ENCODE measurements around the gene PAK2. TPM values are rescaled to one million over a fixed set of nuclear protein-coding genes. Genes with fewer than 3 reads are reported as not detected.
"Not testable (repeated sequence)": the region's sequence is repeated elsewhere in the genome, so short reads cannot be mapped to it uniquely, and the experiment has no call there.

PAK2 gene
- total RNA-seq, 1 donor from 2014 or later = 41.3 TPM

DNA sequence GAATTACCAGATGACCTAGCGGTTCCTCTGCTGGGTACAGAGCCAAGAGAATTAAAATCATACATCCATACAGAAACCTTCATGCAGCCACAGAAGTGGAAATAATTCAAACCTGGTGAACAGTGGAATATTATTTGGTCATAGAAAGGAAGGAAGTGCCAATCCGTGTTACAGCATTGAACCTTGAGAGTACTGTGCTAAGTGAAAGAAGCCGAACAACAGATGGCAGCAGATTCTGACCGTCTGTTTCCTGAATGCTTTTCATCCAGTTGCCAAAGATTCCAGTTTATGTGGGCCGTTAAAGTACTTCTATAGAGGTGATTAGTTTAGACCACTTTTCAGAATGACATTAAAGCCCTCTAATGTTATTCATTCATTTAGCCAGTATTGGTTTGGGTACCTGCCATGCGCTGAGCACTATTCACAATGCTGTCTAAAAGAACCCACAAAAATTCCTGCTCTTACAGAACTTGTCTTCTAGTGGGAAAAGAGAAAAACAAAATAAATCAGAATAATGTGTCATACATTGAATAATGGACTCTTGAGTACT, 82.2 kb downstream of the PAK2 start:
- H3K9me3 ChIP-seq = no peaks in the 10 kb centered on the region
- peaks cover 0 to 87% of the 10 kb centered on the region in 2 donors for H3K36me3 ChIP-seq
- TF ChIP-seq POLR2AphosphoS5 (IDR thresholded peaks at IDR 0.05; ENCODE audit: insufficient read depth in 1 of 2, low read depth in 1 of 2) (no peak), POLR2A (IDR thresholded peaks at IDR 0.05) (no peak)
- TF ChIP-seq, protein P1, sequence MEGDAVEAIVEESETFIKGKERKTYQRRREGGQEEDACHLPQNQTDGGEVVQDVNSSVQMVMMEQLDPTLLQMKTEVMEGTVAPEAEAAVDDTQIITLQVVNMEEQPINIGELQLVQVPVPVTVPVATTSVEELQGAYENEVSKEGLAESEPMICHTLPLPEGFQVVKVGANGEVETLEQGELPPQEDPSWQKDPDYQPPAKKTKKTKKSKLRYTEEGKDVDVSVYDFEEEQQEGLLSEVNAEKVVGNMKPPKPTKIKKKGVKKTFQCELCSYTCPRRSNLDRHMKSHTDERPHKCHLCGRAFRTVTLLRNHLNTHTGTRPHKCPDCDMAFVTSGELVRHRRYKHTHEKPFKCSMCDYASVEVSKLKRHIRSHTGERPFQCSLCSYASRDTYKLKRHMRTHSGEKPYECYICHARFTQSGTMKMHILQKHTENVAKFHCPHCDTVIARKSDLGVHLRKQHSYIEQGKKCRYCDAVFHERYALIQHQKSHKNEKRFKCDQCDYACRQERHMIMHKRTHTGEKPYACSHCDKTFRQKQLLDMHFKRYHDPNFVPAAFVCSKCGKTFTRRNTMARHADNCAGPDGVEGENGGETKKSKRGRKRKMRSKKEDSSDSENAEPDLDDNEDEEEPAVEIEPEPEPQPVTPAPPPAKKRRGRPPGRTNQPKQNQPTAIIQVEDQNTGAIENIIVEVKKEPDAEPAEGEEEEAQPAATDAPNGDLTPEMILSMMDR (IDR thresholded peaks at IDR 0.05) = no peak
- no peak overlapping the region for H3K4me3 ChIP-seq
- no peak for DNase-seq (ENCODE audit: extremely low spot score in 2 of 2)
- H3K4me1 ChIP-seq = no peaks in the 10 kb centered on the region
- intact Hi-C loops (cut with DNase I) = no loop called here
- H3K27me3 ChIP-seq = no peaks in the 10 kb centered on the region
- no peak overlapping the region for H3K27ac ChIP-seq

DNA sequence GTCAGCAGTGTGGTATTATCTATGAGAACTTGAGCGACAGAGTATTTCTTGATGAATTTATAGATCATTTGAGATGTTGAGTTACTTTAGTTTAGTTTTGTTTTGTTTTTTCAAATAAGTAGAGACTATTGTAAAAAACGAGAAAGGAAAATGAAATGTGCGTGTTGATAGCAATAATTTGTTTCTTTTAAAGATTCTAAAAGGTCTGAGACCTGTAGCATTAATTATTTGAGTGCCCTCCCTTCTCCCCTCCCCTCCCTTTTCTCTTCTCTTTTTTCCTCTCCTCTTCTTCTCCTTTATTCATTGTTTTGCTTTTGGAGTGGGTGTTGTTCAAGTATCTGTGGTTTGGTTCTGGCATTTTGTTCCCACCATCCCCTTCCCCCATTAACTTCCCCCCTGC, 90.0 kb downstream of the PAK2 start:
- not testable (repeated sequence) for H3K4me3 ChIP-seq; H3K9me3 ChIP-seq; H3K4me1 ChIP-seq; H3K27ac ChIP-seq; H3K27me3 ChIP-seq; DNase-seq (ENCODE audit: extremely low spot score in 2 of 2)
- H3K36me3 ChIP-seq = peaks cover 0 to 34% of the 10 kb centered on the region in 2 donors
- intact Hi-C loops (cut with DNase I) = loop anchor here (10.0 kb wide), 1 partner anchor 135 kb away; the partner anchor contains the start of gene PIGZ

DNA sequence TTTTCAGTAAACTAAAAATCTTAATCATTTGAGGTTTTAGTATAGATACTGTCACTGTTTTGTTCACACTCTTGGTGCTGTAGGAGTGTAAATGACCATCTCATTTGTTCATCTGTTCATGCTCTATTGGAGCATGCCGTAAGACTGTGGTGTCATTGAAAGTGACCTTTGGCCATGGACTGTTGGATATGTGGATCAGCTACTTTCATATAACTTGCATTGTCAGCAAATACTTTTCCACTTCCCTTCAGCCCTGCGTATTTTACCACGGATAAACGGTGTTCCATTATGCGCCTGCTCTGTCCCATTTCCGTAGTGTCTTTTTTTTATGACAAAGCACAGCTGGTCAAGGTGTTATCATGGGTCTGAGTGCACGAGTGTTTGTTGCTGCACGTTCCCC, 95.4 kb downstream of the PAK2 start:
- no peak overlapping the region for H3K4me3 ChIP-seq
- H3K27me3 ChIP-seq = no peaks in the 10 kb centered on the region
- DNase-seq (ENCODE audit: extremely low spot score in 2 of 2) = no peak
- H3K27ac ChIP-seq = no peak overlapping the region
- no peaks in the 10 kb centered on the region for H3K9me3 ChIP-seq
- no peaks in the 10 kb centered on the region for H3K4me1 ChIP-seq
- TF ChIP-seq, protein P1 (IDR thresholded peaks at IDR 0.05) = no peak
- TF ChIP-seq POLR2AphosphoS5 (IDR thresholded peaks at IDR 0.05; ENCODE audit: insufficient read depth in 1 of 2, low read depth in 1 of 2) = no peak
- no peak for TF ChIP-seq POLR2A (IDR thresholded peaks at IDR 0.05)
- no peaks in the 10 kb centered on the region for H3K36me3 ChIP-seq
- intact Hi-C loops (cut with DNase I) = loop anchor here (10.0 kb wide), 1 partner anchor 130 kb away; the partner anchor contains the start of gene PIGZ

DNA sequence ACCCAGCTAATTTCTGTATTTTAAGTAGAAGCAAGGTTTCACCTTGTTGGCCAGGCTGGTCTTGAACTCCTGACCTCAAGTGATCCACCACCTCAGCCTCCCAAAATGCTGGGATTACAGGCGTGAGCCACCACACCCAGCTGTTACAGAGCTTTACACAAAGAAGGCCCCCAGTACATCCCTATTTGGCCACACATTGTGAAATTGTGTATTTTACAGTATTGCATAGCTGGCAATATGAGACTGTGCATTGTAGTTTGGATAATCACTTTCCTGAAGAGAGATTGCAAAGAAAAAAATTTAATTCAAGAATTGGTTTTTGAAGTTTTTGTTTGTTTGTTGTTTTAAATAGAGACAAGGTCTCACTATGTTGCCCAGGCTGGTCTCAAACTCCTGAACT, 97.0 kb downstream of the PAK2 start:
- not testable (repeated sequence) for H3K9me3 ChIP-seq; H3K36me3 ChIP-seq; H3K27me3 ChIP-seq; H3K4me1 ChIP-seq; H3K27ac ChIP-seq; DNase-seq (ENCODE audit: extremely low spot score in 2 of 2); H3K4me3 ChIP-seq
- intact Hi-C loops (cut with DNase I) = loop anchor here (10.0 kb wide), 1 partner anchor 128 kb away; the partner anchor contains the start of gene PIGZ

DNA sequence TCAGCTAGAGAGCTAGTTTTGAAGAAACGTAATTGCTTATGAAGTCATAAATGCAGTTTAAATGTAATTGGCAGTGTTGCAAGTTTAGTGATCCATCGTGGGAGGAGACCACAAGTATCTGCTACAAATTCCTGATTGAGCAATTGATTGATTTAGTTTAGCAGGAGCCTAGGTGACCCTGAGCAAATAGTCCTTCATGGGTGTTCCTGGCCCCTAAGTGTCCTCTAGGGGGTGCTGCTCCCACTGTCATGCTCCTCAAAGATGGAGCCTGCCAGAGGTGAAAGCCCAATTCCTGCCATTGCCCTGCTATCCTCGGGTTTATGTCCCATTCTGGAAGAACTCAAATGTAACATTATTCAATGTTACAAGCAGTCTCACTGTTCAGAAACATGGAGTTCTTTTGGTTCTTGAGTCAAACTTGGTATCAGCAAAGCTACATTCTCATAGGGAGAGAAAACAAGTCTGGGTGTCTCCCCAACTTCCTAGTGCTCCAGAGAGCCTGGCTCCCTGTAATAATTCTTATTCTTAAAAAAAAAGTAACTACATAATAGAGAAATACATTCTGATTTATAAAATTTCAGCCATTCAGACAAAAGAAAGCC, 98.3 kb downstream of the PAK2 start:
- no peaks in the 10 kb centered on the region for H3K36me3 ChIP-seq
- intact Hi-C loops (cut with DNase I) = loop anchor here (10.0 kb wide), 1 partner anchor 127 kb away; the partner anchor contains the start of gene PIGZ
- H3K4me1 ChIP-seq = no peaks in the 10 kb centered on the region
- H3K27me3 ChIP-seq = no peaks in the 10 kb centered on the region
- H3K9me3 ChIP-seq = no peaks in the 10 kb centered on the region
- TF ChIP-seq POLR2AphosphoS5 (IDR thresholded peaks at IDR 0.05; ENCODE audit: insufficient read depth in 1 of 2, low read depth in 1 of 2) (no peak), POLR2A (IDR thresholded peaks at IDR 0.05) (no peak)
- TF ChIP-seq, protein P1 (IDR thresholded peaks at IDR 0.05) = peak; percentile 25 to 54 (median 41)
- no peak overlapping the region for H3K4me3 ChIP-seq
- no peak for DNase-seq (ENCODE audit: extremely low spot score in 2 of 2)
- no peak overlapping the region for H3K27ac ChIP-seq

DNA sequence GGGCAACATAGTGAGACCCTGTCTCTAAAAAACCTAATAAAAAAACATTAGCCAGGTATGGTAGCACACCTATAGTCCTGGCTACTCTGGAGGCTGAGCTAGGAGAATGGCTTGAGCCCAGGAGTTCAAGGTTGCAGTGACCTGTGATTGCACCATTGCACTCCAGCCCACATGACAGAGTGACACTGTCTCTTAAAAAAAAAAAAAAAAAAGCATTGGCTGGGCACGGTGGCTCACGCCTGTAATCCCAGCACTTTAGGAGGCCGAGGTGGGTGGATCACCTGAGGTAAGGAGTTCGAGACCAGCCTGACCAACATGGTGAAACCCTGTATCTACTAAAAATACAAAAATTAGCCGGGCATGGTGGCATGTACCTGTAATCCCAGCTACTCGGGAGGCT, 99.7 kb downstream of the PAK2 start:
- H3K4me1 ChIP-seq; DNase-seq (ENCODE audit: extremely low spot score in 2 of 2): not testable (repeated sequence)
- intact Hi-C loops (cut with DNase I) = loop anchor here (10.0 kb wide), 1 partner anchor 125 kb away; the partner anchor contains the start of gene PIGZ

More for the DNA sequence above, 99.7 kb downstream of the PAK2 start:
- not testable (repeated sequence) for H3K27ac ChIP-seq, H3K36me3 ChIP-seq, H3K27me3 ChIP-seq, H3K4me3 ChIP-seq, H3K9me3 ChIP-seq

All from vagina (tissue), 2 donors.